ENCODE measurements around the gene IRF8. TPM values are rescaled to one million over a fixed set of nuclear protein-coding genes. Genes with fewer than 3 reads are reported as not detected.
A peak's percentile ranks its signal among the peaks of the same experiment; 100 is the strongest.

The IRF8 gene
- polyA plus RNA-seq (2011; rRNA removed) (not detected in 2 replicates), polyA minus RNA-seq (2011; rRNA and poly(A)+ RNA removed) (not detected in 2 replicates)

- ChIA-PET POLR2A (interaction anchor here (0.5 kb wide), 1 partner anchor 42 kb away, joined by 8 read pairs; no protein-coding TSS in a partner anchor), CTCF (no interaction called here)
- Histone ChIP-seq H3K27ac (ENCODE audit: low read depth, low read length) (no peak within 1 kb of the TSS), H3K9me3 (ENCODE audit: control insufficient read depth, insufficient read depth, low read length) (peaks cover 3% of the 10 kb centered on the region; the same call in 1 of the 2 replicates), H3K27me3 (ENCODE audit: control insufficient read depth, insufficient read depth, low read length) (peaks cover 96% of the 10 kb centered on the region), H3K4me3 (ENCODE audit: low read depth, low read length) (peak within 1 kb of the TSS; percentile 29; the same call in 1 of the 2 replicates)
- TF ChIP-seq CTCF (IDR thresholded peaks at IDR 0.05; ENCODE audit: low read depth, low read length), result no peak
- DNase-seq (ENCODE audit: low read depth, low spot score), result no peak
Measured at GRCh38 chr16:85898521-85899442, at the start of gene IRF8. Gene IRF8 (plus strand): TSS chr16:85899162. CDS start chr16:85903016, 3,854 bp downstream.

GRCh38 chr16:85849388-85849787 is 49.6 kb upstream of the IRF8 start:
- no peak overlapping the region for H3K27ac ChIP-seq (ENCODE audit: low read depth, low read length)
- POLR2A ChIA-PET, result no interaction called here
- CTCF ChIA-PET, result no interaction called here
- H3K27me3 ChIP-seq (ENCODE audit: control insufficient read depth, insufficient read depth, low read length), result peaks cover 71% of the 10 kb centered on the region
- H3K4me3 ChIP-seq (ENCODE audit: low read depth, low read length), result no peak overlapping the region
- TF ChIP-seq CTCF (IDR thresholded peaks at IDR 0.05; ENCODE audit: low read depth, low read length), result no peak
- no peak for DNase-seq (ENCODE audit: low read depth, low spot score)
- no peaks in the 10 kb centered on the region; the same call in 1 of the 2 replicates for H3K9me3 ChIP-seq (ENCODE audit: control insufficient read depth, insufficient read depth, low read length)

GRCh38 chr16:85850344-85850880 is 48.5 kb upstream of the IRF8 start:
- no peak overlapping the region for H3K27ac ChIP-seq (ENCODE audit: low read depth, low read length)
- CTCF ChIA-PET, result interaction anchor here (0.5 to 0.6 kb wide), 2 partner anchors 137 to 222 kb away, joined by 3 to 4 read pairs; no protein-coding TSS in a partner anchor
- POLR2A ChIA-PET, result no interaction called here
- DNase-seq (ENCODE audit: low read depth, low spot score), result no peak
- no peak for TF ChIP-seq CTCF (IDR thresholded peaks at IDR 0.05; ENCODE audit: low read depth, low read length)
- H3K4me3 ChIP-seq (ENCODE audit: low read depth, low read length), result no peak overlapping the region
- H3K9me3 ChIP-seq (ENCODE audit: control insufficient read depth, insufficient read depth, low read length), result no peaks in the 10 kb centered on the region; the same call in 1 of the 2 replicates
- peaks cover 61% of the 10 kb centered on the region for H3K27me3 ChIP-seq (ENCODE audit: control insufficient read depth, insufficient read depth, low read length)

GRCh38 chr16:85851034-85851785 is 47.8 kb upstream of the IRF8 start:
- ChIA-PET CTCF (interaction anchor here (0.5 kb wide), 1 partner anchor 137 kb away, joined by 3 read pairs; no protein-coding TSS in a partner anchor), POLR2A (no interaction called here)

More at GRCh38 chr16:85851034-85851785, 47.8 kb upstream of the IRF8 start:
- no peak for DNase-seq (ENCODE audit: low read depth, low spot score)
- no peak overlapping the region for H3K4me3 ChIP-seq (ENCODE audit: low read depth, low read length)
- peaks cover 54% of the 10 kb centered on the region for H3K27me3 ChIP-seq (ENCODE audit: control insufficient read depth, insufficient read depth, low read length)
- TF ChIP-seq CTCF (IDR thresholded peaks at IDR 0.05; ENCODE audit: low read depth, low read length), result no peak
- H3K9me3 ChIP-seq (ENCODE audit: control insufficient read depth, insufficient read depth, low read length), result no peaks in the 10 kb centered on the region; the same call in 1 of the 2 replicates
- no peak overlapping the region for H3K27ac ChIP-seq (ENCODE audit: low read depth, low read length)
